HepG2 (cell line): ENCODE data around the gene ANKRD44. TPM values are rescaled to one million over a fixed set of nuclear protein-coding genes. Genes with fewer than 3 reads are reported as not detected.

ENCODE experiments used
- CBX5 ChIP-seq: sonication (generic); formaldehyde crosslinking; IDR thresholded peaks from 2 replicates; pipeline ENCODE4 v1.4.0; 2020; ENCODE audit warnings: missing genetic modification reagents, borderline replicate concordance
- GTF3A ChIP-seq: sonication (generic); formaldehyde crosslinking; conservative IDR thresholded peaks from 2 replicates; pipeline ENCODE4 v1.4.0; 2020; ENCODE audit warnings: mild to moderate bottlenecking, missing genetic modification reagents
- HMGA1 ChIP-seq: sonication (generic); formaldehyde crosslinking; conservative IDR thresholded peaks from 2 replicates; pipeline ENCODE4 v1.4.0; 2020; ENCODE audit warnings: missing genetic modification reagents
- HOXA5 ChIP-seq: sonication (generic); formaldehyde crosslinking; IDR thresholded peaks from 2 replicates; pipeline ENCODE4 v1.4.0; 2020; ENCODE audit warnings: missing genetic modification reagents
- MZF1 ChIP-seq: sonication (generic); formaldehyde crosslinking; IDR thresholded peaks from 2 replicates; pipeline ENCODE4 v1.8.1; 2023; ENCODE audit warnings: mild to moderate bottlenecking, missing genetic modification reagents, borderline replicate concordance
- NRL ChIP-seq: sonication (generic); formaldehyde crosslinking; IDR thresholded peaks from 2 replicates; pipeline ENCODE4 v1.5.0; 2020; ENCODE audit warnings: missing genetic modification reagents, mild to moderate bottlenecking, moderate library complexity, borderline replicate concordance
- SALL1 ChIP-seq: sonication (generic); formaldehyde crosslinking; IDR thresholded peaks from 2 replicates; pipeline ENCODE4 v1.8.0; 2022; ENCODE audit warnings: mild to moderate bottlenecking, missing genetic modification reagents
- SNRNP70 ChIP-seq: fragments of 200-400 bp; formaldehyde crosslinking; IDR thresholded peaks from 2 replicates; pipeline ENCODE4 v1.6.1; 2017; ENCODE audit warnings: mild to moderate bottlenecking, low read depth, low read length, moderate library complexity
- TCF7L2 ChIP-seq: IDR thresholded peaks from 2 replicates; pipeline ENCODE4 v1.6.1; 2011; ENCODE audit warnings: mild to moderate bottlenecking, low read depth, low read length, moderate library complexity
- TGIF2 ChIP-seq: IDR thresholded peaks from 2 replicates; pipeline ENCODE4 v1.6.1; 2016; ENCODE audit warnings: control low read depth, missing compliant biosample characterization
- ZBTB7A ChIP-seq: sonication (generic); formaldehyde crosslinking; IDR thresholded peaks from 2 replicates; pipeline ENCODE4 v1.8.0; 2022; ENCODE audit warnings: mild to moderate bottlenecking, missing genetic modification reagents
- ZNF274 ChIP-seq: sonication (generic); formaldehyde crosslinking; IDR thresholded peaks from 2 replicates; pipeline ENCODE4 v1.5.1; 2020; ENCODE audit warnings: mild to moderate bottlenecking, missing genetic modification reagents
- ZNF329 ChIP-seq: sonication (generic); formaldehyde crosslinking; IDR thresholded peaks from 2 replicates; pipeline ENCODE4 v1.9.0; 2021; ENCODE audit warnings: low read depth, mild to moderate bottlenecking, missing genetic modification reagents
- ZNF496 ChIP-seq: sonication (generic); formaldehyde crosslinking; IDR thresholded peaks from 2 replicates; pipeline ENCODE4 v1.8.1; 2023; ENCODE audit warnings: mild to moderate bottlenecking, moderate library complexity, missing genetic modification reagents; ENCODE audit not compliant: insufficient replicate concordance
- ZNF556 ChIP-seq: sonication (generic); formaldehyde crosslinking; IDR thresholded peaks from 2 replicates; pipeline ENCODE4 v1.4.0; 2020; ENCODE audit warnings: mild to moderate bottlenecking, missing genetic modification reagents, borderline replicate concordance
- ZNF564 ChIP-seq: sonication (generic); formaldehyde crosslinking; IDR thresholded peaks from 2 replicates; pipeline ENCODE4 v1.8.1; 2023; ENCODE audit warnings: mild to moderate bottlenecking, missing genetic modification reagents
- ZNF749 ChIP-seq: sonication (generic); formaldehyde crosslinking; IDR thresholded peaks from 2 replicates; pipeline ENCODE4 v1.8.0; 2022; ENCODE audit warnings: mild to moderate bottlenecking, missing genetic modification reagents, moderate library complexity, borderline replicate concordance
- ZNF788 ChIP-seq: sonication (generic); formaldehyde crosslinking; IDR thresholded peaks from 2 replicates; pipeline ENCODE4 v1.5.0; 2020; ENCODE audit warnings: mild to moderate bottlenecking, missing genetic modification reagents, borderline replicate concordance
- polyA plus RNA-seq, 8 experiments: library from polyadenylated mRNA; depleted of rRNA in 3 of 8; stranded (reverse) in 7 of 8; unstranded in 1 of 8; fragments of >200 nt; fragmentation: Illumina TruSeq in 4 of 8; extraction: Trizol in 4 of 8; gene quantifications; 2 replicates each; pipeline versions ENCODE4 v1.2.1 to v1.2.3, GENCODE V29; 2011 to 2016; ENCODE audit warnings: low read depth in 4 of 8, missing spikeins in 1 of 8, mixed read lengths in 1 of 8; ENCODE audit not compliant: insufficient read depth in 1 of 8
- total RNA-seq, 5 experiments: library from RNA; depleted of rRNA; stranded (reverse); fragments of >200 nt; fragmentation: Illumina TruSeq; extraction: Trizol; gene quantifications; 2 replicates each; pipeline ENCODE4 v1.2.3, GENCODE V29; 2016; ENCODE audit warnings: low read depth in 1 of 5
- TF ChIP-seq, protein P1 (sequence below): sonication (generic); formaldehyde crosslinking; IDR thresholded peaks from 2 replicates; pipeline ENCODE4 v1.4.0; 2020; ENCODE audit warnings: missing genetic modification reagents, borderline replicate concordance
- TF ChIP-seq, protein P2 (sequence below): sonication (generic); formaldehyde crosslinking; IDR thresholded peaks from 2 replicates; pipeline ENCODE4 v1.5.0; 2020; ENCODE audit warnings: missing genetic modification reagents
- TF ChIP-seq, protein P3 (sequence below): sonication (generic); formaldehyde crosslinking; IDR thresholded peaks from 2 replicates; pipeline ENCODE4 v1.8.0; 2022; ENCODE audit warnings: missing genetic modification reagents, mild to moderate bottlenecking, borderline replicate concordance
- TF ChIP-seq, protein P4 (sequence below): sonication (generic); formaldehyde crosslinking; IDR thresholded peaks from 2 replicates; pipeline ENCODE4 v1.4.0; 2020; ENCODE audit warnings: missing genetic modification reagents, borderline replicate concordance

Gene ANKRD44
- total and polyA plus RNA-seq, 2 of the 13 experiments (the other 11 are each of a cell fraction or from before 2014, with no cell fraction given) = 0.04 to 0.11 TPM

DNA sequence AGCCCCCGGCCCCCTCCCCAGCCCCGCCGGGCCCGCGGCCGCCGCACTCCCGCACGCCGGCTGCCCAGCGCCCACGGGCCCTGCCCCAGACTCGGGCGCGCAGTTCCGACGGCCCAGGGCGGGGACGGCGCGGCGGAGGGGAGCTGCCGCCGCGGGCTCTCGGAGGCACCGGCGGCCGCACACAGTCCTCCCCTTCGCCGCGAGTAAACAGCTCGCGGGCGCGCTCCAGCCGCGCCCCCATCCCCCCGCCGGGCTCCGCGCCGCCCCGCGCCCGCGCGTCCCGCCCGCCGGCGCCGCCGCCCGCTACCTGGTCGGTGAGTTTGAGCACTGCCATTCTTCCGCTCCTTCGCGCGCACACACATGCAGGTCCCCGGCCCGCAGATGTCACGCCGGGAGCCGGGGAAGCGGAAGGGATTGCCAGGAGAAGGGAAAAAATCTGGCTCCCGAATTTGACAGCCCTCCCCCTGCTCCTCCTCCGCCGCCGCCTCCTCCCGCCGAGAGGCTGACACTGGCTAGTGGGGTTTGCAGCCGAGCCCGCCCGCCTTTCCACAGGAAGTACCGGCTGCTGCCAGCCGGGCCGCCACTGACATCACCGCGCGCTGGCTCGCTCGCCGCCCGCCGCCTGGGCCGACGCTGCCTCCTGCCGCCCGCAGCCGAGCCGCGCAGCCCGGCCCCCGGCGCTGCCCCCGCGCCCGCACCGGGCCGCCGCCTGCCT is at the start of gene ANKRD44 (continued):
- TF ChIP-seq, protein P1, sequence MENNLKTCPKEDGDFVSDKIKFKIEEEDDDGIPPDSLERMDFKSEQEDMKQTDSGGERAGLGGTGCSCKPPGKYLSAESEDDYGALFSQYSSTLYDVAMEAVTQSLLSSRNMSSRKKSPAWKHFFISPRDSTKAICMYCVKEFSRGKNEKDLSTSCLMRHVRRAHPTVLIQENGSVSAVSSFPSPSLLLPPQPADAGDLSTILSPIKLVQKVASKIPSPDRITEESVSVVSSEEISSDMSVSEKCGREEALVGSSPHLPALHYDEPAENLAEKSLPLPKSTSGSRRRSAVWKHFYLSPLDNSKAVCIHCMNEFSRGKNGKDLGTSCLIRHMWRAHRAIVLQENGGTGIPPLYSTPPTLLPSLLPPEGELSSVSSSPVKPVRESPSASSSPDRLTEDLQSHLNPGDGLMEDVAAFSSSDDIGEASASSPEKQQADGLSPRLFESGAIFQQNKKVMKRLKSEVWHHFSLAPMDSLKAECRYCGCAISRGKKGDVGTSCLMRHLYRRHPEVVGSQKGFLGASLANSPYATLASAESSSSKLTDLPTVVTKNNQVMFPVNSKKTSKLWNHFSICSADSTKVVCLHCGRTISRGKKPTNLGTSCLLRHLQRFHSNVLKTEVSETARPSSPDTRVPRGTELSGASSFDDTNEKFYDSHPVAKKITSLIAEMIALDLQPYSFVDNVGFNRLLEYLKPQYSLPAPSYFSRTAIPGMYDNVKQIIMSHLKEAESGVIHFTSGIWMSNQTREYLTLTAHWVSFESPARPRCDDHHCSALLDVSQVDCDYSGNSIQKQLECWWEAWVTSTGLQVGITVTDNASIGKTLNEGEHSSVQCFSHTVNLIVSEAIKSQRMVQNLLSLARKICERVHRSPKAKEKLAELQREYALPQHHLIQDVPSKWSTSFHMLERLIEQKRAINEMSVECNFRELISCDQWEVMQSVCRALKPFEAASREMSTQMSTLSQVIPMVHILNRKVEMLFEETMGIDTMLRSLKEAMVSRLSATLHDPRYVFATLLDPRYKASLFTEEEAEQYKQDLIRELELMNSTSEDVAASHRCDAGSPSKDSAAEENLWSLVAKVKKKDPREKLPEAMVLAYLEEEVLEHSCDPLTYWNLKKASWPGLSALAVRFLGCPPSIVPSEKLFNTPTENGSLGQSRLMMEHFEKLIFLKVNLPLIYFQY (CRISPR knock-in tag) = no peak
- 0 out of 2 replicates have a peak, but pooled peaks have one; percentile 26 for TF ChIP-seq ZNF556
- no peak for TF ChIP-seq SNRNP70
- no peak for TF ChIP-seq TGIF2 (CRISPR knock-in tag)
- no peak for TF ChIP-seq HOXA5 (CRISPR knock-in tag)
- TF ChIP-seq HMGA1 = no peak
- no peak for TF ChIP-seq ZNF496 (CRISPR knock-in tag)
- no peak for TF ChIP-seq ZBTB7A (CRISPR knock-in tag)
- TF ChIP-seq, protein P2, sequence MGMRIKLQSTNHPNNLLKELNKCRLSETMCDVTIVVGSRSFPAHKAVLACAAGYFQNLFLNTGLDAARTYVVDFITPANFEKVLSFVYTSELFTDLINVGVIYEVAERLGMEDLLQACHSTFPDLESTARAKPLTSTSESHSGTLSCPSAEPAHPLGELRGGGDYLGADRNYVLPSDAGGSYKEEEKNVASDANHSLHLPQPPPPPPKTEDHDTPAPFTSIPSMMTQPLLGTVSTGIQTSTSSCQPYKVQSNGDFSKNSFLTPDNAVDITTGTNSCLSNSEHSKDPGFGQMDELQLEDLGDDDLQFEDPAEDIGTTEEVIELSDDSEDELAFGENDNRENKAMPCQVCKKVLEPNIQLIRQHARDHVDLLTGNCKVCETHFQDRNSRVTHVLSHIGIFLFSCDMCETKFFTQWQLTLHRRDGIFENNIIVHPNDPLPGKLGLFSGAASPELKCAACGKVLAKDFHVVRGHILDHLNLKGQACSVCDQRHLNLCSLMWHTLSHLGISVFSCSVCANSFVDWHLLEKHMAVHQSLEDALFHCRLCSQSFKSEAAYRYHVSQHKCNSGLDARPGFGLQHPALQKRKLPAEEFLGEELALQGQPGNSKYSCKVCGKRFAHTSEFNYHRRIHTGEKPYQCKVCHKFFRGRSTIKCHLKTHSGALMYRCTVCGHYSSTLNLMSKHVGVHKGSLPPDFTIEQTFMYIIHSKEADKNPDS (CRISPR knock-in tag) = no peak
- TF ChIP-seq, protein P3, sequence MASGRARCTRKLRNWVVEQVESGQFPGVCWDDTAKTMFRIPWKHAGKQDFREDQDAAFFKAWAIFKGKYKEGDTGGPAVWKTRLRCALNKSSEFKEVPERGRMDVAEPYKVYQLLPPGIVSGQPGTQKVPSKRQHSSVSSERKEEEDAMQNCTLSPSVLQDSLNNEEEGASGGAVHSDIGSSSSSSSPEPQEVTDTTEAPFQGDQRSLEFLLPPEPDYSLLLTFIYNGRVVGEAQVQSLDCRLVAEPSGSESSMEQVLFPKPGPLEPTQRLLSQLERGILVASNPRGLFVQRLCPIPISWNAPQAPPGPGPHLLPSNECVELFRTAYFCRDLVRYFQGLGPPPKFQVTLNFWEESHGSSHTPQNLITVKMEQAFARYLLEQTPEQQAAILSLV (CRISPR knock-in tag) = no peak
- TF ChIP-seq ZNF749 (CRISPR knock-in tag) = no peak
- TF ChIP-seq ZNF788 (CRISPR knock-in tag) = no peak
- TF ChIP-seq SALL1 (CRISPR knock-in tag) = peak; percentile 33; the same call in 1 of the 2 replicates
- 0 out of 2 replicates have a peak, but pooled peaks have one; percentile 37 for TF ChIP-seq ZNF274
- no peak for TF ChIP-seq TCF7L2
- TF ChIP-seq, protein P4, sequence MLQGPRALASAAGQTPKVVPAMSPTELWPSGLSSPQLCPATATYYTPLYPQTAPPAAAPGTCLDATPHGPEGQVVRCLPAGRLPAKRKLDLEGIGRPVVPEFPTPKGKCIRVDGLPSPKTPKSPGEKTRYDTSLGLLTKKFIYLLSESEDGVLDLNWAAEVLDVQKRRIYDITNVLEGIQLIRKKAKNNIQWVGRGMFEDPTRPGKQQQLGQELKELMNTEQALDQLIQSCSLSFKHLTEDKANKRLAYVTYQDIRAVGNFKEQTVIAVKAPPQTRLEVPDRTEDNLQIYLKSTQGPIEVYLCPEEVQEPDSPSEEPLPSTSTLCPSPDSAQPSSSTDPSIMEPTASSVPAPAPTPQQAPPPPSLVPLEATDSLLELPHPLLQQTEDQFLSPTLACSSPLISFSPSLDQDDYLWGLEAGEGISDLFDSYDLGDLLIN = no peak
- TF ChIP-seq CBX5 (CRISPR knock-in tag) = no peak
- no peak for TF ChIP-seq ZNF329 (CRISPR knock-in tag)
- TF ChIP-seq MZF1 (CRISPR knock-in tag) = no peak
- TF ChIP-seq NRL (CRISPR knock-in tag) = no peak
- no peak for TF ChIP-seq GTF3A
- TF ChIP-seq ZNF564 (CRISPR knock-in tag) = no peak
